K562 (cell line): ENCODE data around the gene SLC26A11. TPM values are rescaled to one million over a fixed set of nuclear protein-coding genes. Genes with fewer than 3 reads are reported as not detected.

Source experiments
- ILF3 ChIP-seq: fragments of 450-650 bp; IDR thresholded peaks from 2 replicates; pipeline ENCODE4 v1.6.1; 2018; ENCODE audit warnings: antibody characterized with exemption, mild to moderate bottlenecking, moderate library complexity, borderline replicate concordance
- JUN ChIP-seq, 2 experiments: sonication (generic) in 1 of 2; formaldehyde crosslinking in 1 of 2; IDR thresholded peaks; 2 replicates each; pipeline versions ENCODE4 v1.6.1 to v1.8.0; 2012 to 2022; ENCODE audit warnings: borderline replicate concordance in 2 of 2, mild to moderate bottlenecking in 2 of 2, improper control_type of control experiment in 1 of 2, low read depth in 1 of 2, low read length in 1 of 2, missing genetic modification reagents in 1 of 2
- L3MBTL2 ChIP-seq: fragments of 450-650 bp; IDR thresholded peaks from 2 replicates; pipeline ENCODE4 v1.6.1; 2016; ENCODE audit warnings: mild to moderate bottlenecking, moderate library complexity
- PBX2 ChIP-seq, 2 experiments: IDR thresholded peaks in 1 of 2; conservative IDR thresholded peaks in 1 of 2; 2 replicates each; pipeline ENCODE4 v1.6.1; 2016; ENCODE audit warnings: low read depth in 2 of 2, mild to moderate bottlenecking in 1 of 2, missing compliant biosample characterization in 1 of 2, missing genetic modification characterization in 1 of 2, moderate library complexity in 1 of 2
- SMAD4 ChIP-seq: fragments of 250-450 bp; sonication (Bioruptor Pico); conservative IDR thresholded peaks from 2 replicates; pipeline ENCODE4 v1.8.0; 2021; ENCODE audit warnings: inconsistent platforms, mild to moderate bottlenecking, moderate library complexity
- SPI1 ChIP-seq: IDR thresholded peaks from 2 replicates; pipeline ENCODE4 v1.6.1; 2011; ENCODE audit warnings: low read depth, low read length, control low read depth, borderline replicate concordance
- ZBTB49 ChIP-seq: sonication (generic); formaldehyde crosslinking; IDR thresholded peaks from 2 replicates; pipeline ENCODE4 v1.8.0; 2022; ENCODE audit warnings: missing genetic modification reagents, mild to moderate bottlenecking, borderline replicate concordance
- ZNF354B ChIP-seq: fragments of 250-450 bp; sonication (Bioruptor Pico); IDR thresholded peaks from 2 replicates; pipeline ENCODE4 v1.4.0; 2020
- ZNF518B ChIP-seq: fragments of 250-450 bp; sonication (Bioruptor Pico); IDR thresholded peaks from 2 replicates; pipeline ENCODE4 v1.5.0; 2021; ENCODE audit warnings: mild to moderate bottlenecking, moderate library complexity
- polyA plus RNA-seq, 8 experiments: library from polyadenylated mRNA; depleted of rRNA in 4 of 8; stranded (reverse) in 5 of 8; unstranded in 3 of 8; fragments of >200 nt; fragmentation: Nextera tagmentation in 2 of 8; fragmentation: Illumina TruSeq in 1 of 8; extraction: Ambion mirVana in 2 of 8; extraction: Trizol in 1 of 8; gene quantifications; 2 replicates each; pipeline versions ENCODE4 v1.2.1 to v1.2.3, GENCODE V29; 2011 to 2014; ENCODE audit warnings: inconsistent platforms in 1 of 8, missing spikeins in 1 of 8
- total RNA-seq, 7 experiments: library from RNA; depleted of rRNA in 6 of 7; stranded (reverse); fragments of >200 nt in 6 of 7; fragmentation: Illumina TruSeq in 2 of 7; extraction: Trizol in 2 of 7; gene quantifications; 2 replicates each; pipeline versions ENCODE4 v1.2.1 to v1.2.3, GENCODE V29; 2011 to 2021; ENCODE audit warnings: low replicate concordance in 1 of 7
- TF ChIP-seq, protein P1 (sequence below): sonication (generic); formaldehyde crosslinking; IDR thresholded peaks from 2 replicates; pipeline ENCODE4 v1.8.1; 2023; ENCODE audit warnings: mild to moderate bottlenecking, missing genetic modification reagents
- TF ChIP-seq, protein P2 (sequence below): IDR thresholded peaks from 2 replicates; pipeline ENCODE4 v1.6.1; 2014; ENCODE audit warnings: antibody characterized with exemption
- TF ChIP-seq, protein P3 (sequence below): fragments of 250-450 bp; sonication (Bioruptor Pico); IDR thresholded peaks from 2 replicates; pipeline ENCODE4 v1.6.1; 2021; ENCODE audit warnings: mild to moderate bottlenecking

SLC26A11 gene
- total and polyA plus RNA-seq, 9 of the 15 experiments (the other 6 are each of a cell fraction or from before 2014, with no cell fraction given), result 0.06 to 3.1 (median 1.2) TPM; not detected in 1

DNA sequence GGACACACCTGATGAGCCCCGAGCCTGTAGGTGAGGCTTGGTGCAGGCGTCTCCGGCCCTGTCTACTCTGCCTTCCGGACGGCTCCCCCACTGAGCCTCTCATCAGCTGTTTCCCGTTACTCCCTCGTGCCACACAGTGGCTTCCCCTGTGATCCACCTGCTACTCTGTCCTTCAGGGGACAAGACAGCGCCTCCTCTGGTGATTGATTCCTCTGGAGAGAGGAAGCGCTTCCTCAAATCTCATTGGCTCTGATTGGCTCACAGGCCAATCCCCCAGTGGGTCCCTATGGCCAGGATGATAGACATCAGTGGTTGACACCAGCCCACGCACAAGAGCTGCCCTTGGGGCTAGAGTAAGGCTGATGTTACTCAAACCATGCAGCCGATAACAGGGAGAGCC, 64.4 kb downstream of the SLC26A11 start (continued):
- no peak for TF ChIP-seq JUN (IDR thresholded peaks at IDR 0.05; ENCODE audit: borderline replicate concordance, low read depth, low read length)
- no peak for TF ChIP-seq JUN (CRISPR knock-in tag; IDR thresholded peaks at IDR 0.05; ENCODE audit: borderline replicate concordance)
- TF ChIP-seq SPI1, result peak; percentile 86
- TF ChIP-seq, protein P1, sequence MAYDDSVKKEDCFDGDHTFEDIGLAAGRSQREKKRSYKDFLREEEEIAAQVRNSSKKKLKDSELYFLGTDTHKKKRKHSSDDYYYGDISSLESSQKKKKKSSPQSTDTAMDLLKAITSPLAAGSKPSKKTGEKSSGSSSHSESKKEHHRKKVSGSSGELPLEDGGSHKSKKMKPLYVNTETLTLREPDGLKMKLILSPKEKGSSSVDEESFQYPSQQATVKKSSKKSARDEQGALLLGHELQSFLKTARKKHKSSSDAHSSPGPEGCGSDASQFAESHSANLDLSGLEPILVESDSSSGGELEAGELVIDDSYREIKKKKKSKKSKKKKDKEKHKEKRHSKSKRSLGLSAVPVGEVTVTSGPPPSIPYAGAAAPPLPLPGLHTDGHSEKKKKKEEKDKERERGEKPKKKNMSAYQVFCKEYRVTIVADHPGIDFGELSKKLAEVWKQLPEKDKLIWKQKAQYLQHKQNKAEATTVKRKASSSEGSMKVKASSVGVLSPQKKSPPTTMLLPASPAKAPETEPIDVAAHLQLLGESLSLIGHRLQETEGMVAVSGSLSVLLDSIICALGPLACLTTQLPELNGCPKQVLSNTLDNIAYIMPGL (CRISPR knock-in tag), result no peak
- no peak for TF ChIP-seq ZBTB49 (CRISPR knock-in tag)
- peak; percentile 84 for TF ChIP-seq L3MBTL2
- no peak for TF ChIP-seq SMAD4 (CRISPR knock-in tag)
- no peak for TF ChIP-seq ZNF354B (CRISPR knock-in tag)
- TF ChIP-seq ILF3, result no peak
- TF ChIP-seq, protein P2, sequence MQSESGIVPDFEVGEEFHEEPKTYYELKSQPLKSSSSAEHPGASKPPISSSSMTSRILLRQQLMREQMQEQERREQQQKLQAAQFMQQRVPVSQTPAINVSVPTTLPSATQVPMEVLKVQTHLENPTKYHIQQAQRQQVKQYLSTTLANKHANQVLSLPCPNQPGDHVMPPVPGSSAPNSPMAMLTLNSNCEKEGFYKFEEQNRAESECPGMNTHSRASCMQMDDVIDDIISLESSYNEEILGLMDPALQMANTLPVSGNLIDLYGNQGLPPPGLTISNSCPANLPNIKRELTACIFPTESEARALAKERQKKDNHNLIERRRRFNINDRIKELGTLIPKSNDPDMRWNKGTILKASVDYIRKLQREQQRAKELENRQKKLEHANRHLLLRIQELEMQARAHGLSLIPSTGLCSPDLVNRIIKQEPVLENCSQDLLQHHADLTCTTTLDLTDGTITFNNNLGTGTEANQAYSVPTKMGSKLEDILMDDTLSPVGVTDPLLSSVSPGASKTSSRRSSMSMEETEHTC, result no peak
- no peak for TF ChIP-seq ZNF518B
- TF ChIP-seq, protein P3, sequence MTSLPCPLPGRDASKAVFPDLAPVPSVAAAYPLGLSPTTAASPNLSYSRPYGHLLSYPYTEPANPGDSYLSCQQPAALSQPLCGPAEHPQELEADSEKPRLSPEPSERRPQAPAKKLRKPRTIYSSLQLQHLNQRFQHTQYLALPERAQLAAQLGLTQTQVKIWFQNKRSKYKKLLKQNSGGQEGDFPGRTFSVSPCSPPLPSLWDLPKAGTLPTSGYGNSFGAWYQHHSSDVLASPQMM (CRISPR knock-in tag), result no peak
- no peak for TF ChIP-seq PBX2 (CRISPR knock-in tag; IDR thresholded peaks at IDR 0.05; ENCODE audit: low read depth)
- TF ChIP-seq PBX2 (tag; conservative IDR thresholded peaks at IDR 0.05; ENCODE audit: low read depth), result no peak
